PC-9 (cell line): ENCODE results near the gene SH3BP4.

Source experiments
- EZH2 ChIP-seq: fragments of 200-600 bp; sonication (generic); IDR thresholded peaks from 2 replicates; pipeline ENCODE4 v1.8.0; 2017; ENCODE audit warnings: antibody characterized with exemption, low read depth
- TF ChIP-seq, protein P1 (sequence below): fragments of 200-600 bp; sonication (generic); conservative IDR thresholded peaks from 2 replicates; pipeline ENCODE4 v1.6.1; 2017; ENCODE audit warnings: mixed run types, antibody characterized with exemption, mild to moderate bottlenecking, moderate library complexity

DNA sequence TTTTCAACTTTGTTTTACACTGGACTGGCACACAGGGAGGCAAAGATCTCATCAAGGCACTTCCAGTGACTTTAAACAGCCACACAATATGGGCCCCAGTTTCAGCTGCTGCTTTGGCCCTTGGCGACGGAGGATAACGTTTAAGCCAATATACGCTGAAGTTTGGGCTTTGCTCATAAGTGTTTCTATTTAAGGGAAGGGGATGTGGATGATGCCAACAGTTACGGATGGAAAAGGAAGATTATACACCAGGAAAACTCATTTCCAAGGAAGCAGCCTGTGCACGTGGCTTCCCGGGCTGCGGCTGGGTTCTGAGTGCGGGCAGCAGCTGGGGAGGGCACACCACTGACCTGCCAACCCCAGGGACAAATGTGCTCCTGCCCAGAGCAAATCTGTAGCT is 151.1 kb downstream of the SH3BP4 start:
- TF ChIP-seq, protein P1, sequence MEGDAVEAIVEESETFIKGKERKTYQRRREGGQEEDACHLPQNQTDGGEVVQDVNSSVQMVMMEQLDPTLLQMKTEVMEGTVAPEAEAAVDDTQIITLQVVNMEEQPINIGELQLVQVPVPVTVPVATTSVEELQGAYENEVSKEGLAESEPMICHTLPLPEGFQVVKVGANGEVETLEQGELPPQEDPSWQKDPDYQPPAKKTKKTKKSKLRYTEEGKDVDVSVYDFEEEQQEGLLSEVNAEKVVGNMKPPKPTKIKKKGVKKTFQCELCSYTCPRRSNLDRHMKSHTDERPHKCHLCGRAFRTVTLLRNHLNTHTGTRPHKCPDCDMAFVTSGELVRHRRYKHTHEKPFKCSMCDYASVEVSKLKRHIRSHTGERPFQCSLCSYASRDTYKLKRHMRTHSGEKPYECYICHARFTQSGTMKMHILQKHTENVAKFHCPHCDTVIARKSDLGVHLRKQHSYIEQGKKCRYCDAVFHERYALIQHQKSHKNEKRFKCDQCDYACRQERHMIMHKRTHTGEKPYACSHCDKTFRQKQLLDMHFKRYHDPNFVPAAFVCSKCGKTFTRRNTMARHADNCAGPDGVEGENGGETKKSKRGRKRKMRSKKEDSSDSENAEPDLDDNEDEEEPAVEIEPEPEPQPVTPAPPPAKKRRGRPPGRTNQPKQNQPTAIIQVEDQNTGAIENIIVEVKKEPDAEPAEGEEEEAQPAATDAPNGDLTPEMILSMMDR: no peak
- TF ChIP-seq EZH2: no peak
